Stimulated activated memory B cell treated with anti-CD40 and anti-IgM and Interleukin-4, amounts not matched to agents 10 μg/mL and 1 μg/mL and 100 μg/mL, for 72 hours (primary cell): ENCODE results near the gene ALPK3.
"Not testable (repeated sequence)": the region's sequence is repeated elsewhere in the genome, so short reads cannot be mapped to it uniquely, and the experiment has no call there.

ENCODE experiments used
- ATAC-seq: fragments of 150-1000 bp; cut with Tn5 transposase; 2 replicates; pipeline ENCODE4 v1.10.0; 2021
- H3K27ac Mint-ChIP-seq: one replicate; pipeline ENCODE4 v1.8.0; 2022; ENCODE audit warnings: mild to moderate bottlenecking, mixed read lengths
- H3K27me3 Mint-ChIP-seq: one replicate; pipeline ENCODE4 v1.8.0; 2022; ENCODE audit warnings: mixed read lengths
- H3K36me3 Mint-ChIP-seq: one replicate; pipeline ENCODE4 v1.8.0; 2022; ENCODE audit warnings: mixed read lengths
- H3K4me1 Mint-ChIP-seq: one replicate; pipeline ENCODE4 v1.8.0; 2022; ENCODE audit warnings: mixed read lengths
- H3K4me3 Mint-ChIP-seq: one replicate; pipeline ENCODE4 v1.8.0; 2022; ENCODE audit warnings: mild to moderate bottlenecking, moderate library complexity, mixed read lengths
- H3K9me3 Mint-ChIP-seq: one replicate; pipeline ENCODE4 v1.8.0; 2022; ENCODE audit warnings: mixed read lengths

ALPK3 gene

GRCh38 chr15:84839714-84840113 lies 22.6 kb downstream of the ALPK3 start:
- ATAC-seq = no peak
- no peak overlapping the region for H3K4me3 Mint-ChIP-seq
- H3K27ac Mint-ChIP-seq = no peak overlapping the region
- no peaks in the 10 kb centered on the region for H3K9me3 Mint-ChIP-seq
- H3K27me3 Mint-ChIP-seq = peaks cover 43% of the 10 kb centered on the region
- no peaks in the 10 kb centered on the region for H3K36me3 Mint-ChIP-seq
- no peaks in the 10 kb centered on the region for H3K4me1 Mint-ChIP-seq

DNA sequence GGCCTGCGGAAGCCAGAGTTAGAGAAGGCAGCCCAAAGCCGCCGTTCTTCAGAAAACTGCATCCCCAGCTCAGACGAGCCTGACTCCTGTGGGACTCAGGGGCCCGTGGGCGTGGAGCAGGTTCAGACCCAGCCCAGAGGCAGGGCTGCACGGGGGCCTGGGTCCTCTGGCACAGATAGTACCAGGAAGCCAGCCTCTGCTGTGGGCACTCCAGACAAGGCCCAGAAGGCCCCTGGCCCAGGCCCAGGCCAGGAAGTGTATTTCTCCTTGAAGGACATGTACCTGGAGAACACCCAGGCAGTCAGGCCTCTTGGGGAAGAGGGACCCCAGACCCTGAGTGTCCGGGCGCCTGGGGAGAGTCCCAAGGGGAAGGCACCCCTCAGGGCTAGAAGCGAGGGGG lies 23.1 kb downstream of the ALPK3 start:
- Mint-ChIP-seq H3K27me3 (peaks cover 42% of the 10 kb centered on the region), H3K27ac (no peak overlapping the region), H3K4me3 (no peak overlapping the region), H3K4me1 (no peaks in the 10 kb centered on the region), H3K9me3 (no peaks in the 10 kb centered on the region), H3K36me3 (no peaks in the 10 kb centered on the region)
- ATAC-seq = no peak

DNA sequence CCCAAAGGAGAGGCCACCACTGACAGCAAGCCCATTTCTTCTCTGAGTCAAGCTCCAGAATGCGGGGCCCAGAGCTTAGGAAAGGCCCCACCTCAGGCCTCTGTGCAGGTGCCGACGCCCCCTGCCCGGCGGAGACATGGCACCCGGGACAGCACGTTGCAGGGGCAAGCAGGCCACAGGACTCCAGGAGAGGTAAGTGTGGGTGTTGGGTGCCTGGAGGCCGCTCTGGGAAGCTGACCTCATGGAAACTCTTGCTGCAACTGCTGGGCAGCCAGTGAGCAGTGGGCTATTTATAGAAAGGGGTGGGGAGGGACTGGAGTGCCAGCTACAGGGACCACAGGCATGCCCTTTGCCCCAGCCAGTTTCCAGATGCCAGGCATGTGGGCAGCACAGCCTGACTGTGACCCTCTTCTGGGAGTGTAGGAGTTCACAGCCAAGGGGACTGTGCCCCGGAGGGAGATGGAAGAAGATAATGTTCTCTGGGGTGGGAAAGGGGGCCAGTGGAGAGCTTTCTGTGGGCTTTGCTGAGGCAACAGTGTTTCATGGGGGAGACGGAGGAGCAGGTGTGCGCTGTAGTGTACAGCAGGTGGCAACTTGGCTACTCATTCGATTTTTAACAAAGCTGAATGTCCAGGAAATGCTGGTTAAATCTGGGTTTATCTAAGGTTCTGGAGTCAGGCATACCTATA lies 23.7 kb downstream of the ALPK3 start:
- no peaks in the 10 kb centered on the region for H3K4me1 Mint-ChIP-seq
- H3K9me3 Mint-ChIP-seq = no peaks in the 10 kb centered on the region
- no peak for ATAC-seq
- H3K36me3 Mint-ChIP-seq = no peaks in the 10 kb centered on the region
- no peak overlapping the region for H3K27ac Mint-ChIP-seq
- peaks cover 35% of the 10 kb centered on the region for H3K27me3 Mint-ChIP-seq
- H3K4me3 Mint-ChIP-seq = no peak overlapping the region

DNA sequence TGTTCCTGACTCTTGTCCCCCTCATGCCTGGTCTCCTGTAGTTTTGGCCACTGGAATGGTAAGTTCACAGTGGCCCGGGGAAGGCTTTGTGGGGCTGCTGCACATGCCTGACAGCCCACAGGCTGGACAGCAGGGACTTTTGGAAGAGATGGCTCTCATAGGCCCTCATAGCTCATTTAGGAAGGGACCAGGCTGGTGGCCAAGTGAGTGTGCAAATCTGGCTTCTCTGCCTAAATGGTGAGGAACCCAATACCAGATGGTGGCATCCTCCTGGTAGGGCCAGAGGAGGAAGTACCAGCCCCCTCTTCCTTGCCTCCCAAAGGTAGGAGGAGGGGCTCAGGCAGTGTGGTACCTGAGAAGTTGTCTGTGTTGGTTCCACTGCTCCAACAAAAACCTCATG lies 25.6 kb downstream of the ALPK3 start:
- H3K9me3 Mint-ChIP-seq = peaks cover 9% of the 10 kb centered on the region
- peaks cover 17% of the 10 kb centered on the region for H3K27me3 Mint-ChIP-seq
- no peaks in the 10 kb centered on the region for H3K4me1 Mint-ChIP-seq
- H3K4me3 Mint-ChIP-seq = no peak overlapping the region
- ATAC-seq = no peak
- peaks cover 13% of the 10 kb centered on the region for H3K36me3 Mint-ChIP-seq
- H3K27ac Mint-ChIP-seq = no peak overlapping the region

GRCh38 chr15:84844964-84845363 lies 27.8 kb downstream of the ALPK3 start:
- Mint-ChIP-seq H3K27me3 (peaks cover 13% of the 10 kb centered on the region), H3K4me1 (no peaks in the 10 kb centered on the region), H3K36me3 (peaks cover 13% of the 10 kb centered on the region), H3K9me3 (peaks cover 12% of the 10 kb centered on the region), H3K4me3 (no peak overlapping the region), H3K27ac (no peak overlapping the region)
- no peak for ATAC-seq

DNA sequence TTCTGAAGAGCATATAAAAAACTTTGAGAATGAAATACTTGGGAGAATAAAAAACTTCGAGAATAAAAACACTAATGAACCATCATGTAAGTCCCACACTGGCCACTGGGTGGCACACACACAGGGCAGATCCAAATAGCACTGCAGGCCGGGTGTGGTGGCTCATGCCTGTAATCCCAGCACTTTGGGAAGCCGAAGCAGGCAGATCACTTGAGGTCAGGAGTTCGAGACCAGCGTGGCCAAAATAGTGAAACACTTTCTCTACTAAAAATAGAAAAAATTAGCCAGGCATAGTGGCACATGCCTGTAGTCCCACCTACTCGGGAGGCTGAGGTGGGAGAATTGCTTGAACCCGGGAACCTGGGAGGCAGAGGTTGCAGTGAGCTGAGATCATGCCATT lies 28.5 kb downstream of the ALPK3 start:
- H3K36me3 Mint-ChIP-seq = peaks cover 13% of the 10 kb centered on the region
- H3K27me3 Mint-ChIP-seq = peaks cover 13% of the 10 kb centered on the region
- not testable (repeated sequence) for H3K27ac Mint-ChIP-seq, ATAC-seq, H3K4me3 Mint-ChIP-seq, H3K4me1 Mint-ChIP-seq
- peaks cover 12% of the 10 kb centered on the region for H3K9me3 Mint-ChIP-seq

DNA sequence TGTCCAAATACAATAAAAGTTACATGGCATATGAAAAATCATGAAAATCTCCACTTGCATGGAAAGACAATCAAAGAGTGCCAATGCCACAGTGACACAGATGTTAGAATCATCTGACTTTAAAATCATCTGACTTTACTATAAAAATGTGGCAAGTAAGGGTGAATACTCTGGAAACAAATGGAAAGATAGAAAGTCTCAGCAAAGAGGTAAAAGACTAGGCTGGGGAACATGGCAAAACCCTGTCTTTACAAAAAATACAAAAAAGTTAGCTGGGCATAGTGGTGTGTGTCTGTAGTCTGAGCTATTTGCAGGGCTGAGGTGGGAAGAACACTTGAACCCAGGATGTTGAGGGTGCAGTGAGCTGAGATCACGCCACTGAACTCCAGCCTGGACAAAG lies 29.1 kb downstream of the ALPK3 start:
- no peak overlapping the region for H3K27ac Mint-ChIP-seq
- no peaks in the 10 kb centered on the region for H3K4me1 Mint-ChIP-seq
- peaks cover 12% of the 10 kb centered on the region for H3K9me3 Mint-ChIP-seq
- peaks cover 8% of the 10 kb centered on the region for H3K27me3 Mint-ChIP-seq
- H3K36me3 Mint-ChIP-seq = peaks cover 13% of the 10 kb centered on the region
- ATAC-seq = no peak
- H3K4me3 Mint-ChIP-seq = no peak overlapping the region

DNA sequence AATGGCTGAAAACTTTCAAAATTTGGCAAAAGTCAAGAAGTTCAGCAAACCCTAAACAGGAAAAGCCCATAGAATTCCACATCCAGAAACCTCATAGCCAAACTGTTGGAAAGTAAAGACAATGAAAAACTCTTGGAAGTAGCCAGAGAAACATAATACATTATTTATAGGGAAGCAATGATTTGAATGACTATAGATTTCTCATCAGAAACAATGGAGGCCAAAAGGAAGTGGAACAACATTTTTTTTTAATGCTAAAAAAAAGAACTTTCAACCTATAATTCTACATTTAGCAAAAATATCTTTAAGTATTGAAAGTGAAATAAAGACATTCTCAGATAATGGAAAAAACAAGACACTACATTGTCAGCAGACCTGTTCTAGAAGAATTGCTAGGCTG lies 30.2 kb downstream of the ALPK3 start:
- no peaks in the 10 kb centered on the region for H3K4me1 Mint-ChIP-seq
- peaks cover 13% of the 10 kb centered on the region for H3K36me3 Mint-ChIP-seq

DNA sequence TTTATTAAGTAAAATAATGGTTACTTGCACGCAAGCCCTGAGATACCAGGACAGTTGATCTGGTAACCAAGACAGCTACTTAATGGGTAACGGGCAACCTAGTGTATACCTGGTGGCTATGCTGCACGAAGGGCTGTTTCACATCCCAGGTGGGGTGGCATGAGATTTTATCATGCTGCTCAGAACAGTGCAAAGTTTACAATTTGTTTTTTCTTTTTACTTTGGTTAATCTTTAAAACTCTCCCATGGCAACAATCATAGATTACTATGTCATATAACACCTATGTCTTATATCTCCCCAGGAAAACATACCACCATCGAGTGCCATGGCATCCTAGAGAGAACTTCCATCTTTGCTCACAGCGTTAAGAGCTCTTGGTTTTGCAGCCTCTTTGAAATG lies 35.1 kb downstream of the ALPK3 start:
- ATAC-seq = no peak
- Mint-ChIP-seq H3K4me3 (no peak overlapping the region), H3K9me3 (peaks cover 4% of the 10 kb centered on the region), H3K27me3 (no peaks in the 10 kb centered on the region), H3K36me3 (peaks cover 1% of the 10 kb centered on the region), H3K27ac (no peak overlapping the region), H3K4me1 (peaks cover 8% of the 10 kb centered on the region)

More for the DNA sequence above, 30.2 kb downstream of the ALPK3 start:
- H3K4me3 Mint-ChIP-seq = no peak overlapping the region
- no peaks in the 10 kb centered on the region for H3K27me3 Mint-ChIP-seq
- ATAC-seq = no peak
- peaks cover 12% of the 10 kb centered on the region for H3K9me3 Mint-ChIP-seq
- no peak overlapping the region for H3K27ac Mint-ChIP-seq

- Mint-ChIP-seq H3K4me3 (no peak overlapping the region), H3K9me3 (no peaks in the 10 kb centered on the region), H3K4me1 (peaks cover 8% of the 10 kb centered on the region), H3K27me3 (no peaks in the 10 kb centered on the region), H3K36me3 (no peaks in the 10 kb centered on the region), H3K27ac (no peak overlapping the region)
- no peak for ATAC-seq
These were observed 38.0 kb downstream of the ALPK3 start for GRCh38 chr15:84855136-84855535.

DNA sequence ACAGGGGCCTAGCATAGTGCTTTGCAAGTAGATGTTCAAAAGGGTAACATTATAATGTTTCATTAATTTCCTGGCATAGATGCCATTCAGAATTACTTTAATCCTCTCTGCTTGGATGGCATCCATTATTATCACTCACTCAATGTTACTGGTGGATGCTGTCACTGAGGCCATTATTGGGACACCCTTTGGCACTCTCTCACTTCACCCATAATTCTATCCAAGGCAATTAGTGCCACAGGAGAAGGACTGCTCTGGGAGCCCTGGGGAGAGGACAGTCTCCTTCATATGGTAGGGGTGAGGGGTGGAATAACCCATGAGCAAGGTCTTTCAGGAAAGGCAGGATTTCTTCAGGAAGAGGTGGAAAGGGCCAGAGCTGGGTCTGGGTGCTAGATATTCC lies 38.6 kb downstream of the ALPK3 start:
- H3K4me1 Mint-ChIP-seq = peaks cover 8% of the 10 kb centered on the region
- no peak for ATAC-seq
- no peaks in the 10 kb centered on the region for H3K36me3 Mint-ChIP-seq
- H3K9me3 Mint-ChIP-seq = no peaks in the 10 kb centered on the region
- no peak overlapping the region for H3K27ac Mint-ChIP-seq
- no peak overlapping the region for H3K4me3 Mint-ChIP-seq
- H3K27me3 Mint-ChIP-seq = no peaks in the 10 kb centered on the region

DNA sequence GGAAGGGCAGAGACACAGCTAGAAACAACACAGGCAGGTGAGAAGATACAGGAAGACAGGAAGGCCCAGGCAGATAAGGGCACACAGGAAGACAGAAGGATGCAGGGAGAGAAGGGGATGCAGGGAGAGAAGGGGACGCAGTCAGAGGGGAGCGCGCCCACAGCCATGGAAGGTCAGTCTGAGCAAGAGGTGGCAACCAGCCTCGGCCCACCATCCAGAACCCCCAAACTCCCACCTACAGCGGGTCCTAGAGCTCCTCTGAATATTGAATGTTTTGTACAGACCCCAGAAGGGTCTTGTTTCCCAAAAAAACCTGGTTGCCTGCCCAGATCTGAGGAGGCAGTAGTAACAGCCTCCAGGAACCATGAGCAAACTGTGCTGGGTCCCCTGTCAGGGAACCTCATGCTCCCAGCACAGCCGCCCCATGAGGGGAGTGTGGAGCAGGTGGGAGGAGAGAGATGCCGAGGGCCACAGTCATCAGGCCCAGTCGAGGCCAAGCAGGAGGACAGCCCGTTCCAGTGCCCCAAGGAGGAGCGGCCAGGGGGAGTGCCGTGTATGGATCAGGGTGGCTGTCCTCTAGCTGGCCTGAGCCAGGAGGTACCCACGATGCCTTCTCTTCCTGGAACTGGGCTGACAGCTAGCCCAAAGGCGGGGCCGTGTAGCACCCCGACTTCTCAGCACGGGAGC lies 39.7 kb downstream of the ALPK3 start:
- Mint-ChIP-seq H3K4me3 (no peak overlapping the region), H3K4me1 (peaks cover 8% of the 10 kb centered on the region), H3K27ac (no peak overlapping the region), H3K9me3 (no peaks in the 10 kb centered on the region), H3K27me3 (no peaks in the 10 kb centered on the region), H3K36me3 (no peaks in the 10 kb centered on the region)
- ATAC-seq = no peak

GRCh38 chr15:84857418-84858004 lies 40.4 kb downstream of the ALPK3 start:
- Mint-ChIP-seq H3K27ac (no peak overlapping the region), H3K4me3 (no peak overlapping the region), H3K4me1 (peaks cover 8% of the 10 kb centered on the region), H3K9me3 (no peaks in the 10 kb centered on the region), H3K27me3 (no peaks in the 10 kb centered on the region), H3K36me3 (no peaks in the 10 kb centered on the region)
- peak; percentile 28 for ATAC-seq

- peak; percentile 18 for ATAC-seq
- Mint-ChIP-seq H3K4me1 (peaks cover 8% of the 10 kb centered on the region), H3K4me3 (no peak overlapping the region), H3K27ac (no peak overlapping the region), H3K9me3 (no peaks in the 10 kb centered on the region), H3K36me3 (no peaks in the 10 kb centered on the region), H3K27me3 (no peaks in the 10 kb centered on the region)
These were observed 41.1 kb downstream of the ALPK3 start for GRCh38 chr15:84858231-84858630.

DNA sequence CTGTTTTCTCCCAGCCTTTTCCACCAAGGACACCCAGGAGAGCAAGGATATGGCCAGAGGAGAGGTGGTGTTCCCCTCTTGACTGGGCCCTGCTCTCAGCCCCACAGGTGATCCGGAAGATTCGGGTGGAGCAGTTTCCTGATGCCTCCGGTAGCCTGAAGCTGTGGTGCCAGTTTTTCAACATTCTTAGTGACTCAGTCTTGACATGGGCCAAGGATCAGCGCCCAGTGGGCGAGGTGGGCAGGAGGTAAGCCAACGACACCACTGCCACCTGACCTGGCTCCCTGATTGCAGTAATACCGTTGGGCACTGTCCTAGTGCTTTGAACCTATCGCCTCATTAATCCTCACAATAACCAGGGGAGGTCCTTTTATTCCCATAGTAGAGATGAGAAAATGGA lies 42.0 kb downstream of the ALPK3 start:
- H3K27ac Mint-ChIP-seq = no peak overlapping the region
- H3K36me3 Mint-ChIP-seq = no peaks in the 10 kb centered on the region
- H3K4me1 Mint-ChIP-seq = peaks cover 8% of the 10 kb centered on the region
- H3K27me3 Mint-ChIP-seq = no peaks in the 10 kb centered on the region
- ATAC-seq = no peak
- H3K9me3 Mint-ChIP-seq = no peaks in the 10 kb centered on the region
- H3K4me3 Mint-ChIP-seq = no peak overlapping the region

GRCh38 chr15:84859651-84860050 lies 42.5 kb downstream of the ALPK3 start:
- ATAC-seq = no peak
- Mint-ChIP-seq H3K36me3 (no peaks in the 10 kb centered on the region), H3K4me3 (no peak overlapping the region), H3K4me1 (peaks cover 7% of the 10 kb centered on the region), H3K27me3 (no peaks in the 10 kb centered on the region), H3K27ac (no peak overlapping the region), H3K9me3 (no peaks in the 10 kb centered on the region)
